SH-SY5Y (cell line): ENCODE results near the gene GMPR2.

ENCODE experiments used
- GATA2 ChIP-seq: IDR thresholded peaks from 2 replicates; pipeline ENCODE4 v1.6.1; 2011; ENCODE audit warnings: mild to moderate bottlenecking, low read depth, low read length
- GATA3 ChIP-seq: IDR thresholded peaks from 2 replicates; pipeline ENCODE4 v1.6.1; 2011; ENCODE audit warnings: low read depth, mild to moderate bottlenecking, low read length, moderate library complexity

DNA sequence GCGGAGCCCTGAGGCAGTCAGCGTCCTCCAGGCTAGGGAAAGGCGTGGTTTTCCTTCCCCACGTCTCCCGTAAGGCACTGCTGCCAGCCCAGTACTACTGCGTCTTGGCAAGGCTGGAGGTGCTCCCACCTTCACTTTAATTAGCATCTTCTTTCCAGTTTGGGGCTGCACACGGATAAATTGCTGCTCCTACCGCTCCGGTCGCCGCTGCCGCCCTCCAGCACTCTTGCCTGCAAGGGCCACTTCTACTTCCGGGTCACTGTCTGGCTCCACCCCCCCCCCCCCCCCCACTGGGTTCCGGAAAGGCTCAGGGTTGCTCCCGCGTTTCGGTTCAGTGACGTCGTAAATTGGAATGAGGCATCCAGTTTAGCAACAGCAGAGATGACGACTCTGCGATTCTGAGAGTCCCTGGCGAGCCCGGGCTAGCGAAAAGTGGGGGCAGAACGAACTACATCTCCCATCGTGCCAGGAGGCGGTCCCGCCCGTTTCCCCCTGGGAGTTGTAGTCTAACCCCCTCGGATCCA, 546 bp upstream of the GMPR2 start, which contains the start of gene NEDD8:
- no peak for TF ChIP-seq GATA3
- TF ChIP-seq GATA2 = no peak
